PC-9 (cell line): ENCODE results near the gene ARHGEF28. TPM values are rescaled to one million over a fixed set of nuclear protein-coding genes. Genes with fewer than 3 reads are reported as not detected.

Source experiments
- BruUV-seq: library from RNA; stranded (reverse); fragments of 400-500 nt; replicated peaks from 2 replicates; lab custom pipeline; 2021; lab: Mats Ljungman, UMichigan
- CTCF ChIA-PET: fragments of 300-600 bp; sonication (Branson Sonifier 250); formaldehyde crosslinking; loops from one replicate; lab custom pipeline; 2022; ENCODE audit warnings: antibody characterized with exemption; lab: Charles Lee
- POLR2A ChIA-PET: fragments of 300-600 bp; sonication (Branson Sonifier 250); formaldehyde crosslinking; loops from one replicate; lab custom pipeline; 2022; ENCODE audit warnings: antibody characterized with exemption; ENCODE audit not compliant: unreplicated experiment; lab: Charles Lee
- DNase-seq, 2 experiments: peaks; one replicate each; pipeline versions ENCODE4 v3.0.0 to v3.0.0-alpha.2; 2015 to 2022; ENCODE audit warnings: mixed read lengths in 1 of 2
- H2AFZ ChIP-seq: fragments of 200-600 bp; sonication (generic); 2 replicates; pipeline ENCODE4 v1.8.1; 2017; ENCODE audit warnings: antibody characterized with exemption
- H3F3A ChIP-seq: fragments of 200-600 bp; sonication (generic); 2 replicates; pipeline ENCODE4 v1.8.1; 2017; ENCODE audit warnings: antibody characterized with exemption, mild to moderate bottlenecking, low read depth; ENCODE audit not compliant: insufficient read depth
- H3K27ac ChIP-seq: fragments of 200-600 bp; sonication (generic); 2 replicates; pipeline ENCODE4 v1.6.1; 2016; ENCODE audit warnings: mixed run types
- H3K27me3 ChIP-seq: fragments of 200-600 bp; sonication (generic); 2 replicates; pipeline ENCODE4 v1.6.1; 2016; ENCODE audit warnings: low read depth, mixed run types; ENCODE audit not compliant: insufficient read depth
- H3K36me3 ChIP-seq: fragments of 200-600 bp; sonication (generic); 2 replicates; pipeline ENCODE4 v1.6.1; 2016; ENCODE audit warnings: low read depth, mixed run types
- H3K4me1 ChIP-seq: fragments of 200-600 bp; sonication (generic); replicated peaks from 2 replicates; pipeline ENCODE4 v1.6.1; 2016; ENCODE audit warnings: mixed run types; ENCODE audit not compliant: insufficient read depth
- H3K4me2 ChIP-seq: fragments of 200-600 bp; sonication (generic); 2 replicates; pipeline ENCODE4 v1.6.1; 2017; ENCODE audit warnings: mixed run types
- H3K4me3 ChIP-seq: fragments of 200-600 bp; sonication (generic); 2 replicates; pipeline ENCODE4 v1.6.1; 2016; ENCODE audit warnings: mixed run types
- H3K79me2 ChIP-seq: fragments of 200-600 bp; sonication (generic); 2 replicates; pipeline ENCODE4 v1.6.1; 2017; ENCODE audit warnings: low read depth, mixed run types
- H3K9me2 ChIP-seq: fragments of 200-600 bp; sonication (generic); 2 replicates; pipeline ENCODE4 v1.8.1; 2017; ENCODE audit warnings: mild to moderate bottlenecking; ENCODE audit not compliant: insufficient read depth
- H3K9me3 ChIP-seq: fragments of 200-600 bp; sonication (generic); 2 replicates; pipeline ENCODE4 v1.8.1; 2016; ENCODE audit warnings: low read depth; ENCODE audit not compliant: insufficient read depth
- H4K20me1 ChIP-seq: fragments of 200-600 bp; sonication (generic); 2 replicates; pipeline ENCODE4 v1.8.1; 2017; ENCODE audit not compliant: insufficient read depth
- CTCF ChIP-seq: fragments of 200-600 bp; sonication (generic); conservative IDR thresholded peaks from 2 replicates; pipeline ENCODE4 v1.6.1; 2017; ENCODE audit warnings: mixed run types, antibody characterized with exemption, mild to moderate bottlenecking, moderate library complexity
- EZH2 ChIP-seq: fragments of 200-600 bp; sonication (generic); IDR thresholded peaks from 2 replicates; pipeline ENCODE4 v1.8.0; 2017; ENCODE audit warnings: antibody characterized with exemption, low read depth
- intact Hi-C: fragments of 100-400 bp; cut with micrococcal nuclease; formaldehyde crosslinking; loops from one replicate; pipeline ENCODE4 v1.10.0; 2022; ENCODE audit not compliant: unreplicated experiment
- total RNA-seq: library from RNA; stranded (reverse); gene quantifications from 2 replicates; pipeline ENCODE4 v1.2.3, GENCODE V29; 2021

ARHGEF28 gene
- total RNA-seq, 1 experiment from 2014 or later, result 77.5 TPM

GRCh38 chr5:73928476-73929070, 302.6 kb downstream of the ARHGEF28 start:
- H3K27me3 ChIP-seq, result no peaks in the 10 kb centered on the region
- TF ChIP-seq CTCF (no peak), EZH2 (no peak)
- H3K4me1 ChIP-seq, result no peaks in the 10 kb centered on the region
- no peaks in the 10 kb centered on the region for H4K20me1 ChIP-seq
- H3K4me3 ChIP-seq, result no peak overlapping the region
- no peaks in the 10 kb centered on the region for H3F3A ChIP-seq
- H2AFZ ChIP-seq, result no peak overlapping the region
- H3K9me3 ChIP-seq, result no peaks in the 10 kb centered on the region
- no peaks in the 10 kb centered on the region for H3K9me2 ChIP-seq
- no peaks in the 10 kb centered on the region for H3K79me2 ChIP-seq
- intact Hi-C loops, result no loop called here
- POLR2A ChIA-PET, result no interaction called here
- BruUV-seq, result no TSS peak
- no peak overlapping the region for H3K27ac ChIP-seq
- CTCF ChIA-PET, result no interaction called here
- peaks cover 22% of the 10 kb centered on the region; the same call in 1 of the 2 replicates for H3K36me3 ChIP-seq
- H3K4me2 ChIP-seq, result no peak overlapping the region
- DNase-seq, result no peak

DNA sequence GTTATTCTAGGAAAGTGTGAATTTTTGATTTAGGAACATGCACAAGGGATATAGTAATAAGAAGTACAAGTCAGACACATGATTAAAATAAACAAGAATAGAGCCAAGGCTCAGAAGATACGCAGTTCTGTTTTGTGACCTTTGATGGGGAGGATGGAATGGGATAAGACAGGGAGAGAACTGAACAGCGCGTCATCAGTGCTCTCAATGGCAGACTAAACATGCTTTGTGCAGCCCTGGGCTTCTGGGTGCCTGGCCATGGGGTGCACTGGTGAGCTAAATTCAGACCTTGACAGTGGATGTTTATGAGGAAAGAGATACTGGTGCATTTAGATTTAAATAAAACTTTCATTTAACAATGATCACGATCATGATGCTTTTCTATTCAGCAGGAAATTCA, 309.7 kb downstream of the ARHGEF28 start:
- peaks cover 7% of the 10 kb centered on the region; the same call in 1 of the 2 replicates for H3K79me2 ChIP-seq
- H3F3A ChIP-seq, result peaks cover 20% of the 10 kb centered on the region
- H3K27me3 ChIP-seq, result no peaks in the 10 kb centered on the region
- H4K20me1 ChIP-seq, result no peaks in the 10 kb centered on the region
- H3K36me3 ChIP-seq, result peaks cover 21% of the 10 kb centered on the region; the same call in 1 of the 2 replicates
- DNase-seq, result no peak
- H3K27ac ChIP-seq, result 0 out of 2 replicates have a peak overlapping the region, but pooled peaks have one; percentile 98
- intact Hi-C loops, result loop anchor here (5.0 kb wide), 1 partner anchor 82 kb away; no protein-coding TSS in a partner anchor
- no peak overlapping the region for H3K4me3 ChIP-seq
- ChIA-PET CTCF (no interaction called here), POLR2A (no interaction called here)
- no TSS peak for BruUV-seq
- peaks cover 33% of the 10 kb centered on the region for H3K4me1 ChIP-seq
- H2AFZ ChIP-seq, result no peak overlapping the region
- H3K9me2 ChIP-seq, result no peaks in the 10 kb centered on the region
- TF ChIP-seq CTCF (no peak), EZH2 (no peak)
- no peaks in the 10 kb centered on the region for H3K9me3 ChIP-seq
- no peak overlapping the region for H3K4me2 ChIP-seq

DNA sequence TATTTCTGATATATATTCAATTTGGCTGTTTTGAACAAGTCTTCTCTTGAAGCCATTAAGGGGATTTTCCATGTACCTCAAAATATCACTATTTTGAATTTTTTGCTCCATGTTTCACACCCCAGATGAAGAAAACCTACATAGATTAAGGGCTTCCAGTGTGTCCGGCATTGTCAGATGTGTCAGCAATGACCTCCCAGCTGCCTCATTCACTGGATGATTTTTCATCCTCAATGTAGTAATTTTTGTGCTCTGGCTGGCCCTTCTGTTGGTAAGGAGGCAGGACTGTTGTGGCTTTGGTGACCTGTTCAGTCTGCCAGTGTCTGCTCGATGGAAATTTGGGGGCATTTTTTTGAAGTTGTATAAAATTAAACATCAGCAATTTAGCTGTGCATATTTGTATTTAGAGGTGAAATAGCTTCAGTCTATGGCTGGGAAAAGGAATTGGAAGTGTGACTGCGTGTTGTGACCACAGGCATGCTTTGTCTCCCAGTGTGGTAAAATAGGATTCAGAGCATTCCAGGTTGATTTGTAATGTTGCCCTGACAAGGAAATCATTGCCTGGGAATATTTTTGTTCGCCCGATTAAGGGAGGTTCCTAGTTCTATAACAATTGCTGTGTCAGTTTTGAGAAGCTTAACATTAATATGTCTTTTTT, 312.4 kb downstream of the ARHGEF28 start:
- DNase-seq, result peak; percentile 77 to 98
- POLR2A ChIA-PET, result interaction anchor here (0.5 to 0.8 kb wide), 9 partner anchors 8 to 1016 kb away, joined by 3 to 12 read pairs (median 6); partner anchors contain the start of gene ENC1
- Histone ChIP-seq H3K27ac (peak overlapping the region; percentile 98), H4K20me1 (no peaks in the 10 kb centered on the region), H3K9me3 (no peaks in the 10 kb centered on the region), H3F3A (peaks cover 27% of the 10 kb centered on the region), H2AFZ (no peak overlapping the region; the same call in 1 of the 2 replicates), H3K4me1 (peaks cover 33% of the 10 kb centered on the region), H3K9me2 (no peaks in the 10 kb centered on the region), H3K36me3 (peaks cover 29% of the 10 kb centered on the region), H3K79me2 (peaks cover 7% of the 10 kb centered on the region; the same call in 1 of the 2 replicates), H3K4me2 (peak overlapping the region; percentile 74), H3K27me3 (no peaks in the 10 kb centered on the region), H3K4me3 (peak overlapping the region; percentile 28; the same call in 1 of the 2 replicates)
- TF ChIP-seq CTCF (no peak), EZH2 (no peak)
- intact Hi-C loops, result loop anchor here (1.0 to 5.0 kb wide), 9 partner anchors 25 to 704 kb away; no protein-coding TSS in a partner anchor
- BruUV-seq, result TSS peak; percentile 83
- CTCF ChIA-PET, result interaction anchor here (0.6 to 0.8 kb wide), 7 partner anchors 14 to 1737 kb away, joined by 3 to 5 read pairs (median 4); no protein-coding TSS in a partner anchor
